ENCODE results near the gene EDIL3. TPM values are rescaled to one million over a fixed set of nuclear protein-coding genes. Genes with fewer than 3 reads are reported as not detected.

Gene EDIL3
- total RNA-seq, 1 experiment from 2014 or later, result 17.6 TPM

- ATAC-seq, result no peak
- in situ Hi-C loops (cut with HindIII; ENCODE audit: low pct_unique_long_range_greater_than_20kb, low sequenced_read_pairs), result no loop called here
These were observed 412.4 kb downstream of the EDIL3 start for GRCh38 chr5:83972236-83972635.

GRCh38 chr5:83967417-83967816 is 417.3 kb downstream of the EDIL3 start:
- Histone ChIP-seq H3K4me3 (ENCODE audit: low read depth in 2 of 2, low read length in 2 of 2) (no peak overlapping the region), H3K4me1 (ENCODE audit: control insufficient read depth, insufficient read depth, low read length) (no peaks in the 10 kb centered on the region), H3K36me3 (ENCODE audit: control insufficient read depth, insufficient read depth, low read length) (no peaks in the 10 kb centered on the region), H3K9me3 (ENCODE audit: control insufficient read depth, insufficient read depth, low read depth, low read length) (no peaks in the 10 kb centered on the region), H3K27ac (ENCODE audit: low read length) (no peak overlapping the region), H3K27me3 (ENCODE audit: control insufficient read depth, insufficient read depth, low read length) (no peaks in the 10 kb centered on the region)
- in situ Hi-C loops (cut with HindIII; ENCODE audit: low pct_unique_long_range_greater_than_20kb, low sequenced_read_pairs), result no loop called here
- intact Hi-C loops (cut with micrococcal nuclease; ENCODE audit: unreplicated experiment), result no loop called here
- ATAC-seq (no peak), DNase-seq (ENCODE audit: low read depth, low spot score) (no peak)
- ChIA-PET CTCF (no interaction called here), POLR2A (no interaction called here)
- TF ChIP-seq TCF7L2 (IDR thresholded peaks at IDR 0.05; ENCODE audit: low read depth, low read length) (no peak), POLR2AphosphoS5 (IDR thresholded peaks at IDR 0.05; ENCODE audit: low read depth, low read length) (no peak), REST (IDR thresholded peaks at IDR 0.05; ENCODE audit: insufficient read depth in 1 of 2, low read depth in 2 of 2, low read length in 1 of 2) (no peak)
- no TSS peak for BruUV-seq (replicated peaks)

More at GRCh38 chr5:83972236-83972635, 412.4 kb downstream of the EDIL3 start:
- Histone ChIP-seq H3K27me3 (ENCODE audit: control insufficient read depth, insufficient read depth, low read length) (no peaks in the 10 kb centered on the region), H3K27ac (ENCODE audit: low read length) (no peak overlapping the region), H3K4me1 (ENCODE audit: control insufficient read depth, insufficient read depth, low read length) (no peaks in the 10 kb centered on the region), H3K9me3 (ENCODE audit: control insufficient read depth, insufficient read depth, low read depth, low read length) (no peaks in the 10 kb centered on the region), H3K4me3 (ENCODE audit: low read depth in 2 of 2, low read length in 2 of 2) (no peak overlapping the region), H3K36me3 (ENCODE audit: control insufficient read depth, insufficient read depth, low read length) (no peaks in the 10 kb centered on the region)
- TF ChIP-seq REST (IDR thresholded peaks at IDR 0.05; ENCODE audit: insufficient read depth in 1 of 2, low read depth in 2 of 2, low read length in 1 of 2) (no peak), SIN3A (IDR thresholded peaks at IDR 0.05; ENCODE audit: borderline replicate concordance, insufficient read depth, low read depth, low read length) (no peak), CTCF (IDR thresholded peaks at IDR 0.05) (no peak), POLR2AphosphoS5 (IDR thresholded peaks at IDR 0.05; ENCODE audit: low read depth, low read length) (no peak), TCF7L2 (IDR thresholded peaks at IDR 0.05; ENCODE audit: low read depth, low read length) (no peak)
- no peak for DNase-seq (ENCODE audit: low read depth, low spot score)
- ChIA-PET POLR2A (no interaction called here), CTCF (no interaction called here)
- BruUV-seq (replicated peaks), result no TSS peak
- intact Hi-C loops (cut with micrococcal nuclease; ENCODE audit: unreplicated experiment), result no loop called here
